Astrocyte (in vitro differentiated cells and primary cell): ENCODE data around the gene MAP3K14.

Experiments
- CTCF ChIP-seq: IDR thresholded peaks from 2 replicates; pipeline ENCODE4 v1.5.1; 2011; ENCODE audit warnings: low read depth, mild to moderate bottlenecking, inconsistent platforms, low read length, moderate library complexity; ENCODE audit not compliant: insufficient read depth
- EZH2 ChIP-seq: IDR thresholded peaks from 2 replicates; pipeline ENCODE4 v1.6.1; 2012; ENCODE audit warnings: mild to moderate bottlenecking, low read length, inconsistent platforms; ENCODE audit not compliant: insufficient read depth

- TF ChIP-seq CTCF (no peak), EZH2 (no peak)
These were observed 17.5 kb downstream of the MAP3K14 start for GRCh38 chr17:45299361-45299760.
